Ovary (tissue), 3 donors: ENCODE results near the gene ADGRB2.

Experiments
- CTCF ChIP-seq, 3 donors: fragments of 450-650 bp in 2 of 3; fragments of 200-600 bp in 1 of 3; IDR thresholded peaks; one replicate each; pipeline versions ENCODE4 v1.5.1 to v1.8.0; 2016 to 2022; ENCODE audit warnings: antibody characterized with exemption in 3 of 3, mild to moderate bottlenecking in 1 of 3
- EP300 ChIP-seq: sonication (generic); formaldehyde crosslinking; IDR thresholded peaks from one replicate; pipeline ENCODE4 v1.6.1; 2017; ENCODE audit warnings: antibody characterized with exemption
- POLR2A ChIP-seq: fragments of 450-650 bp; IDR thresholded peaks from one replicate; pipeline ENCODE4 v1.6.1; 2017; ENCODE audit warnings: antibody characterized with exemption, mild to moderate bottlenecking, moderate library complexity
- donor health status: DM: no; HTN: no; CAD: no.

DNA sequence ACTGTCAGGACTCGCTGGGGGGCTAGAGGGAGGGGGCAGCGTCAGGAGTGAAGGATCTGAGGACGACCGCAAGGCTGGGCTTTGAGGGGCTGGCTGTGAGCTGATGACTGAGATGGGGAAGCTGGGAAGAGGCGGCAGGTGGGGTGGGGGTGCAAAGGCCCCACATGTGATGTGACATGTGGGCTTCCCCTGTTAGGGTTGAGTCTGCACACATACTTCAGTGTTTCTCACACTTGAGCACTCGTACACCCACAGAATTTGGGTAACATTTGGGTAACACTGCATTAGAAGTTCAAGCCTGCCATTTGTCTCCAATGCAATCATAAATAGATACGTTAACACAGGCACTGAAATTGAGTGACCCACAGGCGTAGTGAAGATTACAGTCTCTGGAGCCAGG, 76.5 kb downstream of the ADGRB2 start:
- no peak for TF ChIP-seq CTCF (IDR thresholded peaks at IDR 0.05)
- TF ChIP-seq EP300 = no peak
- TF ChIP-seq POLR2A = no peak
